HG03565 (cell line): Measurements from ENCODE around the gene ATP8A2.
"Not testable (repeated sequence)": the region's sequence is repeated elsewhere in the genome, so short reads cannot be mapped to it uniquely, and the experiment has no call there.

Source experiments
- ATAC-seq: cut with Tn5 transposase; IDR thresholded peaks from one replicate; pipeline ENCODE4 v1.9.1; 2021; ENCODE audit warnings: mild to moderate bottlenecking, moderate library complexity; ENCODE audit not compliant: unreplicated experiment

The ATP8A2 gene

GRCh38 chr13:25761041-25761440 is 389.3 kb downstream of the ATP8A2 start:
- no peak for ATAC-seq

- no peak for ATAC-seq
Observed at GRCh38 chr13:25762281-25762680, 390.5 kb downstream of the ATP8A2 start.

GRCh38 chr13:25762795-25763377 is 391.1 kb downstream of the ATP8A2 start:
- no peak for ATAC-seq

- ATAC-seq = no peak
Observed at GRCh38 chr13:25764378-25764777, 392.6 kb downstream of the ATP8A2 start.

GRCh38 chr13:25765266-25765665 is 393.5 kb downstream of the ATP8A2 start:
- no peak for ATAC-seq

GRCh38 chr13:25766576-25766975 is 394.8 kb downstream of the ATP8A2 start:
- no peak for ATAC-seq

GRCh38 chr13:25766991-25767390 is 395.2 kb downstream of the ATP8A2 start:
- ATAC-seq = no peak

GRCh38 chr13:25768376-25768775 is 396.6 kb downstream of the ATP8A2 start:
- ATAC-seq = no peak

- ATAC-seq = no peak
Observed at GRCh38 chr13:25768838-25769237, 397.1 kb downstream of the ATP8A2 start.

- no peak for ATAC-seq
Observed at GRCh38 chr13:25770601-25771000, 398.8 kb downstream of the ATP8A2 start.

- no peak for ATAC-seq
Observed at GRCh38 chr13:25771202-25771601, 399.4 kb downstream of the ATP8A2 start.

- no peak for ATAC-seq
Observed at GRCh38 chr13:25771641-25772478, 400.1 kb downstream of the ATP8A2 start.

GRCh38 chr13:25772534-25772933 is 400.8 kb downstream of the ATP8A2 start:
- ATAC-seq = not testable (repeated sequence)

- ATAC-seq = not testable (repeated sequence)
Observed at GRCh38 chr13:25774056-25774455, 402.3 kb downstream of the ATP8A2 start.

- ATAC-seq = no peak
Observed at GRCh38 chr13:25775275-25775674, 403.5 kb downstream of the ATP8A2 start.

- no peak for ATAC-seq
Observed at GRCh38 chr13:25775986-25776385, 404.2 kb downstream of the ATP8A2 start.

- ATAC-seq = no peak
Observed at GRCh38 chr13:25776722-25777121, 404.9 kb downstream of the ATP8A2 start.

GRCh38 chr13:25777509-25777908 is 405.7 kb downstream of the ATP8A2 start:
- ATAC-seq = no peak

GRCh38 chr13:25778365-25778764 is 406.6 kb downstream of the ATP8A2 start:
- ATAC-seq = no peak

GRCh38 chr13:25778808-25779305 is 407.1 kb downstream of the ATP8A2 start:
- ATAC-seq = no peak

GRCh38 chr13:25783076-25783475 is 411.3 kb downstream of the ATP8A2 start:
- ATAC-seq = no peak

- no peak for ATAC-seq
Observed at GRCh38 chr13:25783601-25784024, 411.8 kb downstream of the ATP8A2 start.
